Peyer's patch (tissue), 4 donors: ENCODE data around the gene TMEM178B. TPM values are rescaled to one million over a fixed set of nuclear protein-coding genes. Genes with fewer than 3 reads are reported as not detected.

Source experiments
- DNase-seq, 3 donors: peaks; one replicate each; pipeline ENCODE4 v3.0.0-alpha.2; 2017 to 2019
- H3K27ac ChIP-seq, 4 donors: fragments of 200-600 bp; sonication (generic); one replicate each; pipeline ENCODE4 v1.5.1; 2016 to 2019
- H3K27me3 ChIP-seq, 2 donors: fragments of 200-600 bp; sonication (generic); one replicate each; pipeline ENCODE4 v1.5.1; 2019
- H3K36me3 ChIP-seq, 3 donors: fragments of 200-600 bp; sonication (generic); one replicate each; pipeline ENCODE4 v1.5.1; 2016 to 2019
- H3K4me1 ChIP-seq, 4 donors: fragments of 200-600 bp; sonication (generic); one replicate each; pipeline ENCODE4 v1.5.1; 2016 to 2019
- H3K4me3 ChIP-seq, 4 donors: fragments of 200-600 bp; sonication (generic); 1 replicate in 3 of 4; 2 replicates in 1 of 4; pipeline ENCODE4 v1.5.1; 2016 to 2019; ENCODE audit warnings: mild to moderate bottlenecking in 1 of 4
- H3K9me3 ChIP-seq, 4 donors: fragments of 200-600 bp; sonication (generic); one replicate each; pipeline ENCODE4 v1.5.1; 2016 to 2019; ENCODE audit warnings: mild to moderate bottlenecking in 1 of 4
- POLR2A ChIP-seq, 2 donors: fragments of 450-650 bp; IDR thresholded peaks; one replicate each; pipeline ENCODE4 v1.5.1; 2017; ENCODE audit warnings: antibody characterized with exemption in 2 of 2, mild to moderate bottlenecking in 2 of 2, moderate library complexity in 2 of 2
- total RNA-seq, 4 donors: library from RNA; depleted of rRNA; stranded (reverse); fragments of >200 nt; gene quantifications; one replicate each; pipeline ENCODE4 v1.1.0, GENCODE V29; 2016
- TF ChIP-seq, protein P1 (sequence below), 6 experiments: fragments of 450-650 bp in 4 of 6; fragments of 200-600 bp in 2 of 6; sonication (generic) in 1 of 6; IDR thresholded peaks; one replicate each; pipeline ENCODE4 v1.5.1; 2017 to 2019; ENCODE audit warnings: antibody characterized with exemption in 6 of 6, mild to moderate bottlenecking in 3 of 6, moderate library complexity in 1 of 6

Gene TMEM178B
- total RNA-seq, 4 donors from 2014 or later: under 0.01 to 0.66 (median 0.13) TPM; not detected in 1

DNA sequence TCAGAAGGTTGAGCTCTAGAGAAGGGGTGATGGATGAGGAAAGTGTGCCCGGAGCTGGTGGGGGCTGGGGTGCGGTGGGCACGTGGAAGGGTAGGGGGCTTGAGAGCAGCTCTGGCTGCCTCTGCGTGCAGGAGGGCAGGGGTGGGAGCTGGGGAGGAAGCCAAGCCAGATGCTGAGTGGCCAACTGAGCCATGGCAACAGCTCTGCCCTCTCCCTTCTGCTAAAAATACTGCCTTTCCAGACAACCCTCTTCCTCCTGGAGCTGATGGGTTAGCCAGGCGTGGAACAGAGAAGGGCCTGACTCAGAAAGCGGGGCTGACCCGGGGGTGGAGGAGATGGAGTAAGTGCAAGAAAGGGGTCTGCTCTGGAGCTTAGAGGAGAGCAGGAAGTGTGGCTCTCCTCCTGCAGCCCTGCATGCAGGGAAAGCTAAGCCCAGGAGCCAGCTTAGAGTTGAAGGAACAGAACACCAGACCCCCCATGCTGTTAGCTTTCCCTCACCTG lies 362.8 kb downstream of the TMEM178B start:
- Histone ChIP-seq H3K27ac (no peak overlapping the region), H3K4me1 (no peaks in the 10 kb centered on the region), H3K4me3 (no peak overlapping the region), H3K27me3 (no peaks in the 10 kb centered on the region), H3K36me3 (no peaks in the 10 kb centered on the region), H3K9me3 (no peaks in the 10 kb centered on the region)
- DNase-seq: no peak
- TF ChIP-seq POLR2A (IDR thresholded peaks at IDR 0.05): no peak
- TF ChIP-seq, protein P1, sequence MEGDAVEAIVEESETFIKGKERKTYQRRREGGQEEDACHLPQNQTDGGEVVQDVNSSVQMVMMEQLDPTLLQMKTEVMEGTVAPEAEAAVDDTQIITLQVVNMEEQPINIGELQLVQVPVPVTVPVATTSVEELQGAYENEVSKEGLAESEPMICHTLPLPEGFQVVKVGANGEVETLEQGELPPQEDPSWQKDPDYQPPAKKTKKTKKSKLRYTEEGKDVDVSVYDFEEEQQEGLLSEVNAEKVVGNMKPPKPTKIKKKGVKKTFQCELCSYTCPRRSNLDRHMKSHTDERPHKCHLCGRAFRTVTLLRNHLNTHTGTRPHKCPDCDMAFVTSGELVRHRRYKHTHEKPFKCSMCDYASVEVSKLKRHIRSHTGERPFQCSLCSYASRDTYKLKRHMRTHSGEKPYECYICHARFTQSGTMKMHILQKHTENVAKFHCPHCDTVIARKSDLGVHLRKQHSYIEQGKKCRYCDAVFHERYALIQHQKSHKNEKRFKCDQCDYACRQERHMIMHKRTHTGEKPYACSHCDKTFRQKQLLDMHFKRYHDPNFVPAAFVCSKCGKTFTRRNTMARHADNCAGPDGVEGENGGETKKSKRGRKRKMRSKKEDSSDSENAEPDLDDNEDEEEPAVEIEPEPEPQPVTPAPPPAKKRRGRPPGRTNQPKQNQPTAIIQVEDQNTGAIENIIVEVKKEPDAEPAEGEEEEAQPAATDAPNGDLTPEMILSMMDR (IDR thresholded peaks at IDR 0.05): no peak

DNA sequence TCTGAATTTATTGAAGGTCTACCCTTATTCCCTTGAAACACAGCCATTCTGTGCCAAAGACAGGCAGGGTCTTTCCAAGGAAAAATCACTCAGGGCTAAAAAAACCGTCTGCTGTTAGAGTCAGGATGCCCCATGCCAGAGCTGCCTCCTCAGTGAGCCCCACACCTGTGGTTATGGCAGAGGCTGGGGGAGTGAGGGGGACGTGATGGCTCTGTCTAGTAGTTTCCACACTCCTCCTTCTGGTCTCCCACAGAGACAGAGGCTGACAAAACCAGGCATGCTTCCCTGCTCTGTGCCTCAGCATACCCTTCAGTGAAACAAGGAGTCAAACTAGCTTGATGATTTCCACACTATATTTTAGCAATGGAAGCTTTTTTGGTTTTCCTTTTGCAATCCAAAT lies 365.3 kb downstream of the TMEM178B start:
- TF ChIP-seq, protein P1 (IDR thresholded peaks at IDR 0.05): no peak
- TF ChIP-seq POLR2A (IDR thresholded peaks at IDR 0.05): no peak
- Histone ChIP-seq H3K4me3 (no peak overlapping the region), H3K4me1 (no peaks in the 10 kb centered on the region), H3K27ac (no peak overlapping the region), H3K36me3 (no peaks in the 10 kb centered on the region), H3K9me3 (no peaks in the 10 kb centered on the region), H3K27me3 (no peaks in the 10 kb centered on the region)
- no peak for DNase-seq

DNA sequence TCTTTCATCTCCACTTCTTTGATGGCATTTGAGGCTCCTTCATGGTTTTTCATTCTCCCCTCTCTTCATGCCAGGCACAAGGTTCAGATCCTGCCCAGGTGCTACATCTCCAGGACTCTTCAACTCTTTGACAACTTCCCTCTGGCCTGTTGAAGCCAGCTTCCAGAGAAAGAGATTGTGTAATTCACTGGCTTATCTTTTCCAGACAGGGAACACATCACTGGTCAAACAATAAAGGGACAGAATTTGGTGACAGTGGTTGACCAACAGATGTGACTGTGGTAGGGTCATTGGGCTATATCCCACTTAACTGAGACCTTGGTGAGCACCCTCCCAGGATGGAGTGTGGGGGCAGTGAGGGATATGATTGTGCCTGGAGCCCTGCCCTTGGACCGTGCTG lies 365.9 kb downstream of the TMEM178B start:
- no peaks in the 10 kb centered on the region for H3K4me1 ChIP-seq
- DNase-seq: no peak
- TF ChIP-seq, protein P1 (IDR thresholded peaks at IDR 0.05): no peak
- TF ChIP-seq POLR2A (IDR thresholded peaks at IDR 0.05): no peak
- no peaks in the 10 kb centered on the region for H3K27me3 ChIP-seq
- no peak overlapping the region for H3K4me3 ChIP-seq
- H3K36me3 ChIP-seq: no peaks in the 10 kb centered on the region
- no peak overlapping the region for H3K27ac ChIP-seq
- H3K9me3 ChIP-seq: no peaks in the 10 kb centered on the region

DNA sequence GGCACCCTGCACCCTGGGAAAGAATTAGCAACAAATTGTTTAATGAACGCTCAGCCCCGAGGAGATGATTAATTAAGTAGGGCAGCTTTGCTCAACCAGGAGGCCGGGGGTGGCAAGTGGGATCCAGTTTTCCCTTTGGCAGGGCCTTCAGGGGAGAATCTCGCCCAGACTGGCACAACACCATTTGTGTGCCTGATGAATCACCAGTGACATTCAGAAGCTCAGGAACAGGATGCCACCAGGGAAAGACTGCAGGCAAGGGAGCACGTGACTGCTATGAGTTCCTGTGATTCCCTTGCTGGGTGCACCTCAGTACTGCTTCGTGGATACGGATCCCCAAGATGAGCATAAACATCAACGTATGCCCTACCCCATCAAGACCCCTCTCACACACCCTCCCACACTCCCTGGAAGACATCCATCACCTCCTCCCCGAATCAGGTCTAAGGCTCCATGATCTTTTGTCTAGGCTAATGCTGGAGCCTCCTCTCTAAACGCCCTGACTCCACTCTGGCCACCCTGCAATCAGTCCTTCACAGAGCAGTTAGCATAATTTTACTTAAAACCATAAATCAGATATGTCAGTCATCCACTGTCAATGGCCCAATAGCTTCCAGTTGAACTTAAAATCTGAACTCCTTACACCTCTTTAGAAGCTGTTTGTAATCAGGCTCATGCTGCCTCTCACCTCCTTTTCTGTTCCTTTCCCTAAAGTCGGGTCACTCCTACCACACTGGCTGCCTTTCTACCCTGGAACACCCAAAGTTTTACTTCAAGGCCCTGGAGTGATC lies 368.2 kb downstream of the TMEM178B start:
- H3K27ac ChIP-seq: no peak overlapping the region
- H3K27me3 ChIP-seq: no peaks in the 10 kb centered on the region
- no peak for TF ChIP-seq POLR2A (IDR thresholded peaks at IDR 0.05)
- TF ChIP-seq, protein P1 (IDR thresholded peaks at IDR 0.05): no peak
- no peaks in the 10 kb centered on the region for H3K36me3 ChIP-seq
- H3K4me3 ChIP-seq: no peak overlapping the region
- DNase-seq: no peak
- no peaks in the 10 kb centered on the region for H3K4me1 ChIP-seq
- H3K9me3 ChIP-seq: no peaks in the 10 kb centered on the region

DNA sequence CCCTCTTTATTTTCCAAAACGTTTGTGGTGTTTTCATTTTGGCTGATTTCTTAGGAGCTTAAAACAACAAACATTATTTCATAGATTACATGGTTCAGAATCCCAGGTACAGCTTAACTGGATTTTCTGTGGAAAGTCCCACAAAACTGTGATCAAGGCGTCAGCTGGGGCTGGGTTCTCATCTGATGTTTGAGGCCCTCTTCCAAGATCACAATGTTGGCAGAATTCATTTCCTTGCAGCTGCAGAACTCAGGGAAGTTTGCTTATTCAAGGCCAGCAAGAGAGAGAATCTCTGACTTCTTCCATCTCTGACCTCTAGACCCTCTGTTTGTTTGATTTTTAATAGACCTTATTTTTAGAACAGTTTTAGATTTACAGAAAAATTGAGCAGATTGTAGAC lies 368.9 kb downstream of the TMEM178B start:
- Histone ChIP-seq H3K4me3 (no peak overlapping the region), H3K27me3 (no peaks in the 10 kb centered on the region), H3K27ac (no peak overlapping the region), H3K4me1 (no peaks in the 10 kb centered on the region), H3K36me3 (no peaks in the 10 kb centered on the region), H3K9me3 (no peaks in the 10 kb centered on the region)
- TF ChIP-seq, protein P1 (IDR thresholded peaks at IDR 0.05): no peak
- TF ChIP-seq POLR2A (IDR thresholded peaks at IDR 0.05): no peak
- no peak for DNase-seq
